Nasal cavity respiratory epithelium epithelial cell of viscerocranial mucosa (primary cell): ENCODE results near the gene SYT2. TPM values are rescaled to one million over a fixed set of nuclear protein-coding genes. Genes with fewer than 3 reads are reported as not detected.

ENCODE experiments used
- total RNA-seq: library from RNA; depleted of rRNA; stranded (reverse); fragments of >200 nt; gene quantifications from 2 replicates; pipeline ENCODE4 v1.2.3, GENCODE V29; 2014

SYT2 gene
- under 0.01 TPM in 2 replicates for total RNA-seq

GRCh38 chr1:202710070-202711045 lies at the start of gene SYT2:
TSS of gene SYT2 (minus strand) at chr1:202710454. CDS start at chr1:202605772, 104,682 bp downstream.

Other genes with a start within 250 kb of the SYT2 start
- gene KDM5B, start 98.0 kb upstream of the SYT2 start, total RNA-seq, result 91.9 and 191 TPM in 2 replicates
- 0.68 and 1.1 TPM in 2 replicates for gene PCAT6, start 100.5 kb upstream of the SYT2 start, total RNA-seq
- 6.6 and 8.5 TPM in 2 replicates for gene RABIF, start 178.7 kb upstream of the SYT2 start, total RNA-seq
- 54.4 and 55.4 TPM in 2 replicates for gene KLHL12, start 216.8 kb upstream of the SYT2 start, total RNA-seq
- gene ADIPOR1, start 247.9 kb upstream of the SYT2 start, total RNA-seq, result 167 and 244 TPM in 2 replicates